Subcutaneous abdominal adipose tissue (tissue), 5 donors: ENCODE results near the gene TXNDC17.

Source experiments
- H3K27ac ChIP-seq: one replicate; pipeline ENCODE4 v1.7.0; 2013; ENCODE audit warnings: low read depth, mild to moderate bottlenecking, inconsistent platforms, low read length, moderate library complexity
- H3K27me3 ChIP-seq, 5 donors: one replicate each; pipeline ENCODE4 v1.7.0; 2013; ENCODE audit warnings: low read length in 5 of 5, inconsistent platforms in 1 of 5; ENCODE audit not compliant: control insufficient read depth in 5 of 5, insufficient read depth in 4 of 5
- H3K36me3 ChIP-seq, 5 donors: one replicate each; pipeline ENCODE4 v1.7.0; 2013; ENCODE audit warnings: low read length in 5 of 5; ENCODE audit not compliant: control insufficient read depth in 5 of 5, insufficient read depth in 5 of 5
- H3K4me1 ChIP-seq, 5 donors: one replicate each; pipeline ENCODE4 v1.7.0; 2013; ENCODE audit warnings: low read length in 5 of 5, mild to moderate bottlenecking in 3 of 5, moderate library complexity in 1 of 5; ENCODE audit not compliant: control insufficient read depth in 5 of 5, insufficient read depth in 5 of 5
- H3K4me3 ChIP-seq, 5 donors: one replicate each; pipeline ENCODE4 v1.7.0; 2013; ENCODE audit warnings: low read length in 5 of 5, low read depth in 1 of 5
- H3K9ac ChIP-seq, 5 donors: one replicate each; pipeline ENCODE4 v1.7.0; 2013; ENCODE audit warnings: low read length in 5 of 5, mild to moderate bottlenecking in 4 of 5, moderate library complexity in 3 of 5
- H3K9me3 ChIP-seq, 5 donors: one replicate each; pipeline ENCODE4 v1.7.0; 2013; ENCODE audit warnings: low read length in 5 of 5; ENCODE audit not compliant: control insufficient read depth in 5 of 5
- donor health status: healthy.
- donor health status: healthy.
- donor health status: healthy.
- donor health status: healthy.
- donor health status: healthy.

TXNDC17 gene

GRCh38 chr17:6677946-6678345 lies 37.1 kb downstream of the TXNDC17 start:
- no peak overlapping the region for H3K4me3 ChIP-seq
- peaks cover 6 to 31% (median 19%) of the 10 kb centered on the region in 5 donors for H3K27me3 ChIP-seq
- no peaks in the 10 kb centered on the region for H3K4me1 ChIP-seq
- no peaks in the 10 kb centered on the region for H3K9me3 ChIP-seq
- no peak overlapping the region for H3K27ac ChIP-seq
- H3K9ac ChIP-seq: no peak overlapping the region
- no peaks in the 10 kb centered on the region for H3K36me3 ChIP-seq

- Histone ChIP-seq H3K9me3 (no peaks in the 10 kb centered on the region), H3K4me1 (no peaks in the 10 kb centered on the region), H3K36me3 (no peaks in the 10 kb centered on the region), H3K9ac (no peak overlapping the region), H3K27me3 (peaks cover 6 to 34% (median 21%) of the 10 kb centered on the region in 5 donors), H3K27ac (no peak overlapping the region), H3K4me3 (no peak overlapping the region)
These were observed 38.4 kb downstream of the TXNDC17 start for GRCh38 chr17:6679241-6679640.

GRCh38 chr17:6681176-6681575 lies 40.3 kb downstream of the TXNDC17 start:
- Histone ChIP-seq H3K27ac (no peak overlapping the region), H3K4me3 (no peak overlapping the region), H3K9ac (no peak overlapping the region), H3K36me3 (no peaks in the 10 kb centered on the region), H3K4me1 (no peaks in the 10 kb centered on the region), H3K27me3 (peaks cover 6 to 35% (median 22%) of the 10 kb centered on the region in 5 donors), H3K9me3 (no peaks in the 10 kb centered on the region)

- Histone ChIP-seq H3K36me3 (no peaks in the 10 kb centered on the region), H3K27ac (no peak overlapping the region), H3K4me3 (no peak overlapping the region), H3K4me1 (no peaks in the 10 kb centered on the region), H3K27me3 (peaks cover 6 to 36% (median 20%) of the 10 kb centered on the region in 5 donors), H3K9me3 (no peaks in the 10 kb centered on the region), H3K9ac (no peak overlapping the region)
These were observed 40.8 kb downstream of the TXNDC17 start for GRCh38 chr17:6681671-6682070.

GRCh38 chr17:6682339-6682738 lies 41.5 kb downstream of the TXNDC17 start:
- Histone ChIP-seq H3K9me3 (no peaks in the 10 kb centered on the region), H3K4me3 (no peak overlapping the region), H3K4me1 (no peaks in the 10 kb centered on the region), H3K36me3 (no peaks in the 10 kb centered on the region), H3K27ac (no peak overlapping the region), H3K27me3 (peaks cover 6 to 29% (median 15%) of the 10 kb centered on the region in 5 donors), H3K9ac (no peak overlapping the region)

- no peak overlapping the region for H3K4me3 ChIP-seq
- H3K27ac ChIP-seq: no peak overlapping the region
- H3K9ac ChIP-seq: no peak overlapping the region
- H3K36me3 ChIP-seq: no peaks in the 10 kb centered on the region
- no peaks in the 10 kb centered on the region for H3K9me3 ChIP-seq
- peaks cover 3 to 21% (median 7%) of the 10 kb centered on the region in 5 donors for H3K27me3 ChIP-seq
- H3K4me1 ChIP-seq: no peaks in the 10 kb centered on the region
These were observed 42.3 kb downstream of the TXNDC17 start for GRCh38 chr17:6683081-6683684.

GRCh38 chr17:6683730-6684459 lies 43.0 kb downstream of the TXNDC17 start:
- no peaks in the 10 kb centered on the region for H3K4me1 ChIP-seq
- no peak overlapping the region for H3K27ac ChIP-seq
- H3K27me3 ChIP-seq: peaks cover 0 to 14% (median 4%) of the 10 kb centered on the region in 5 donors
- no peaks in the 10 kb centered on the region for H3K9me3 ChIP-seq
- H3K9ac ChIP-seq: no peak overlapping the region
- H3K4me3 ChIP-seq: no peak overlapping the region
- H3K36me3 ChIP-seq: no peaks in the 10 kb centered on the region

GRCh38 chr17:6684460-6684783 lies 43.6 kb downstream of the TXNDC17 start:
- H3K9ac ChIP-seq: no peak overlapping the region
- H3K27me3 ChIP-seq: peaks cover 0 to 10% (median 4%) of the 10 kb centered on the region in 5 donors
- no peaks in the 10 kb centered on the region for H3K9me3 ChIP-seq
- no peak overlapping the region for H3K4me3 ChIP-seq
- no peaks in the 10 kb centered on the region for H3K4me1 ChIP-seq
- no peaks in the 10 kb centered on the region for H3K36me3 ChIP-seq
- H3K27ac ChIP-seq: no peak overlapping the region

GRCh38 chr17:6684881-6685767 lies 44.3 kb downstream of the TXNDC17 start:
- Histone ChIP-seq H3K27ac (no peak overlapping the region), H3K4me3 (no peak overlapping the region), H3K36me3 (no peaks in the 10 kb centered on the region), H3K4me1 (no peaks in the 10 kb centered on the region), H3K9ac (no peak overlapping the region), H3K27me3 (peaks cover 0 to 10% (median 4%) of the 10 kb centered on the region in 5 donors), H3K9me3 (no peaks in the 10 kb centered on the region)

- H3K27ac ChIP-seq: no peak overlapping the region
- peaks cover 0 to 10% (median 8%) of the 10 kb centered on the region in 5 donors for H3K27me3 ChIP-seq
- no peaks in the 10 kb centered on the region for H3K4me1 ChIP-seq
- no peak overlapping the region for H3K4me3 ChIP-seq
- no peaks in the 10 kb centered on the region for H3K9me3 ChIP-seq
- H3K9ac ChIP-seq: no peak overlapping the region
- no peaks in the 10 kb centered on the region for H3K36me3 ChIP-seq
These were observed 45.2 kb downstream of the TXNDC17 start for GRCh38 chr17:6686026-6686425.
